H54 (cell line): ENCODE data around the gene PACC1.

Experiments
- DNase-seq: peaks from one replicate; pipeline ENCODE4 v3.0.0; 2011; ENCODE audit warnings: low spot score, mixed read lengths; ENCODE audit not compliant: insufficient read length
- FAIRE-seq: peaks from 3 replicates; lab custom pipeline; 2011; peaks lifted over from hg19 to GRCh38; lab: Jason Lieb, UNC
- POLR2A ChIP-seq: IDR thresholded peaks from 2 replicates; pipeline ENCODE4 v1.6.1; 2011; ENCODE audit warnings: low read depth, mild to moderate bottlenecking, low read length

The PACC1 gene

DNA sequence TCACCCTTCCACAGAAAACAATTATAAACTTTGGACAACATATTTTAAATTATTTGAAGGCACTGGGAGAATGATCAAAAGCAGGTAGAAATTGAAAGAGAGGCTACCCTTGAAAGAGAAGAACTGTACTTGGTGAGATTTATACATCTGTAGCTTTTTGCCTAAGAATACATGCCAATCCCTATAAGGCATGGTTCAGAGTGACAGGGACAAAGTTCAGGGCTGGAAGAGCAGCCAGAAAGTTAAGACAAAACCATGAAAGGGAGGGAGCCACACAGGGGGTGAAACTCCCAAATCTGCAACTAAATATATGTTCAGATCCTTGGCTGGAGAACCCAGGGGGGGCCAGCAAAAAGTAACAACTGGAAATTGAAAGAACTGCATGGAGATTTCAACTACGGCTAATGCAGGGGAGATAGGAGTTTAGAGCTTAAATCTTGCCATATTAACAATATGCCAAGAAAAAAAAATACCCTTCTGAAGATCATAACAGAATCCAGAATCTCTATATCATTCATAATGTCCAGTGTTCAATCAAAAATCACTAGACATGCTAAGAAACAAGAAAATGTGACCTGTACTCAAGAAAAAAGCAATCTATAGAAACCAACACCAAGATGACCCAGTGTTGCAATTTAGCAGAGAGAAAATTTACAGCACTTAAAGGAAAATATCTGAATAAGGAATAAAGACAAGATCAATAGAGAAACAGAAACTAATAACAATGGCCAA, 25.5 kb downstream of the PACC1 start:
- FAIRE-seq, result no peak
- no peak for DNase-seq
- TF ChIP-seq POLR2A, result no peak

DNA sequence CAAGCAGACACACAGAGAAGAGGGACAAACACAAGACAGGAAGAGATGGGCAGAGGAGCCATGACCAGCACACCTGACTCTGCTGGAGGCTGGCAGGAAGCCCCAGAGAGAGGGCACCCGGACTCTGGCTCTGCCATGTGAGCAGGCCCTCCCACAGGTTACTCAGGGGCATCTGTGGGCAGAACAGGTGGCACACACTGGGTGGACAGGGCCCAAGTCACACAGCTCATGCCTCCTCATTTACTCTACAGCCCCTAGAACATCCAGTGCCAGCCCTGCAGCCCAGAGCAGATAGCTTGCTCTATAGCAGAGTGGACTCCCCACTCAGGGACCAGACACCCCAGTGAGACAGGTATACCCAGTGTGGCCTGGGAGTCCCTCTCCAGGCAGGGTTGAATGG, 28.7 kb downstream of the PACC1 start:
- DNase-seq (no peak), FAIRE-seq (no peak)
- TF ChIP-seq POLR2A, result no peak

DNA sequence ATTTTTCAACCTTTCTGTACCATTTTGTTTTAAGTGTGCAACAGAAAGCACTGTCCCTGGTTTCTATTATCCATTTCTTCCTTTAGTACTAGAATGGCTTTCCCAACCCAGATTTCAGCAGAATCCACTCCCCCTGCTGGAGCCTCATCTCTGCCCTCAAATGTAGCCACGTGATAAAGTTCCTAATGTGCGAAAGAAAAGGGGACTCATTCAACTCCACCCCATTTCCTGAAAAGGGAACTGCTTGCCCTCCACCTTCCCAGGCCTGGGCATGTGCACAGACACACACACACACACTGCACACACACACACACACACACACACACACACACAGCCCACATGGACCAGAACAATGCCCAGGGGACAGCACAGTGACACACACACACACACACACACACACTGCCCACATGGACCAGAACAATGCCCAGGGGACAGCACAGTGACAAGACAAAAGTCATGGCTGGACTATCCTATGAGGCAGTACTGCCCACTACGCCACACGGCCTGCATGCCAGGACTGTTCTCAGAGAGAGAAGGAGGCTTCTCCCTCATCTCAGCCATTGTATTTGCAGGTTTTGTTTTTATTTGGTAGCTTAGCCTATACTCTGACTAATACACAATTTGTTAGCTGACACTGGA, 33.2 kb downstream of the PACC1 start:
- no peak for DNase-seq
- TF ChIP-seq POLR2A, result no peak
- FAIRE-seq, result no peak

DNA sequence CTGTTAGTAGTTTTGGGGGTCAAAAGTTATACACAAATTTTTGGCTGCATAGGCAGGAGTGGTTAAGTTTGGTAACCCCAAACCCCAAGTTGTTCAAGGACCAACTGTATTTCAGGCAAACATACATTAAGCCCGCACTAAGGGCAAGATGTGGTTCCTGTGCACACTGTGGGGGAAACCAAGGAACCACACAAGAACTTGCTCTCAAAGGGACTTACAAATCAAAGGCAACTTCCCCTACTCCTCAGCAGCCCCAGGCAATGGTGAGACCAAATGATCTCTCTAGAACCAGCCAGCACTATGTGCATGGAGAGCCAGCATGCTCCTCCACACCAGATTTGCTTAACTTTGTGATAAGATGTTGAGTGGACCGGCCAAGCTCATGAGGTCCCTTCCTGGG, 35.3 kb downstream of the PACC1 start:
- FAIRE-seq (no peak), DNase-seq (no peak)
- TF ChIP-seq POLR2A, result no peak

DNA sequence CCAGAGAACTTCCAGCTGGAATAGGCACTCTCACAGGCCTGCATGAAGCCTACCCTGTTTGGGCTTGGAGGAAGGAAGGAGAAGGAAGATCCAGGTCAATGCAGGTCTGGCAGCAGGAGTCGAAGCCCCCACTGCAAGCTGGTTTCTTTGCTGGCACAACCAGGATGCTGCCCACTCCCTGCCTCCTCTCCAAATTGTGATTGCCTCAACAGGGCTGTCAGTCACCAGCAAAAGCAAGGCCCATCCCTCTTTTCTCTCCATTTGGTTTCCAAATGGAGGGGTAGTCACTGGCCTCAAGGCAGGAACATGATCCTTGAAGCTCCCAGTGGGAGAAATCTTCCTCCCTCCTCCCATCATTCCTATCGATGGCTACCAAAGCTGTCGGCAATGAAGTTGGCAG, 37.0 kb downstream of the PACC1 start:
- TF ChIP-seq POLR2A, result no peak
- DNase-seq (no peak), FAIRE-seq (no peak)

DNA sequence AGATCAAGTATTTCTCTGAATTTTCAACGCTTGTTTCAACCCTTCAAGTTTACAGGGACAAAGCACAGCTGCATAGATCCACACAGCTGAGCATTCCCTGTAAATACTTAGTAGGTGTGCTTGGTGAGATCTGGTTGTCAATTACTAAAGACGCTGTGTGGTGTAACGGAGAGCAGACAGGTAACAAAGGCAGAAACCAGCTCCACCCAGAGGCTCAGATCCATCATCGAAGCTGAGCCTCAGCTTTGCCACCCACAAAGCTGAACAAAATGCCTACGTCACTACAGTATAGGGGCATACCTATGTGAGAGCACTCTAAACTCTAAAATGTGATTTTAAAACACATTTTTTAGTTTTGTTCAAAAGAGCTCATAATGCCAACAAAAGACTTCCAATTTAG, 38.7 kb downstream of the PACC1 start:
- DNase-seq (no peak), FAIRE-seq (no peak)
- TF ChIP-seq POLR2A, result no peak

DNA sequence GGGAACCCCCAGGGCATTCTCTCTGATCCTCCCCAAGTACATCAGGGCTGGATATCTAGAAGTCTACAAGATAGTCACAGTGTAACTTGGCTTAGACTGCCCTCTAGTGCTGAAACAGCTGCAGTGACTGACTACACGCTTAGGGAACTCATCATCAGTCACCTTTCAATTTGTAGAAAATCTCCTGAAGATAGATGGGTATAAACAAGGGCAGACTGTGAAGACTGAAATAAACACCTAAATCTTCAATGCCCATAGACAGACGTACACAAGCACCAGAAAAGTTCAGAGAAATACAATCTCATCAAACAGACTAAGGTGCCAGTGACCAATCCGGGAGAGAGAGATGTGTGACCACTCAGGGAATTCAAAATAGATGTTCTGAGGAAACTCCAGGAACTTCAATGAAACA, 46.6 kb downstream of the PACC1 start:
- FAIRE-seq (peak; percentile 45), DNase-seq (peak; percentile 64)
- no peak for TF ChIP-seq POLR2A

DNA sequence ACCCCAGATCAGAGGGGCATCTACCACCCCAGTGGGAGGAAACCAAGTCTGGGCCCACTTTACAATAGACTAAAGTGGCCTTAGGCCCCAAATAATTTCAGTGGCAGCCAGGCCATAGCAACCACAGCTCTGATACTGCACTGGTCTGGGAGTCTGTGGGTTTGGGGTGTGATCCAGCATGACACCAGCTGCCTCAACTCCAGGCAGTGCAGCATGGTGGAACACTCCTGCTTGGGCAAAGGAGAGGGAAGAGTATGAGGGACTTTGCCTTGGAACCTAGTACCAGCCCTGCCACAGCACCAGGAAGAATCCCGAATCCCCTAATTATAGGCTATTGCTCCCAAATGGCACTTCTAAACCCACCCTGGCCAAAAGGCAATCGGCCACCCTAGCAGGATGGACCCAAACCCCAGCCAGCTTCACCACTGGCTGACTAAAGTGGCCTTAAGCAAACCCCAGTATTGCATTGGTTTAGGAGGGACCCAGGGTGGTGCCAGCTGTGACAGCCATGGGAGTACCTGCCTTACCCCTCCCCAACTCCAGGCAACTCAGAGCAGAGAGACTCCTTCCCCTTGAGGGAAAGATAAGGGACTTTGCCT, 47.1 kb downstream of the PACC1 start:
- no peak for FAIRE-seq
- no peak for DNase-seq
- no peak for TF ChIP-seq POLR2A

DNA sequence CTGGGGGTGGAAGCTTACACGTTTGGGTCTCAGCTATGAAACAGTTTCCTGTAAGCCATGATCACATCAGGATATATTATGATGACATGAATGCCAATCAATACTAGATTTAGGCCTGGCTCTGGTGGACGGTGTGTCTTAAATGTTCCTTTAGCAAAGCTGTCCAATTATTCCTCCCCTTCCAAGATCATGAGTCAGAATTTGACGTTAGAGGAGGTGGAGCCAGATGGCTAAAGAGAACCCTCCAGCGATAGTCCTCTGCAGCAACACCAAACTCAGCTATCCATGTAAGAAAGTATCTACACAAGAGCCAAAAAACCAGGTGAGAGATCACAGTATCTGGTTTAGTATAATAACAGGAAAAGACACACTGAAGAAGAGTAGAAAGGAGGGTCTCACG, 47.8 kb downstream of the PACC1 start:
- DNase-seq (no peak), FAIRE-seq (no peak)
- TF ChIP-seq POLR2A, result no peak

DNA sequence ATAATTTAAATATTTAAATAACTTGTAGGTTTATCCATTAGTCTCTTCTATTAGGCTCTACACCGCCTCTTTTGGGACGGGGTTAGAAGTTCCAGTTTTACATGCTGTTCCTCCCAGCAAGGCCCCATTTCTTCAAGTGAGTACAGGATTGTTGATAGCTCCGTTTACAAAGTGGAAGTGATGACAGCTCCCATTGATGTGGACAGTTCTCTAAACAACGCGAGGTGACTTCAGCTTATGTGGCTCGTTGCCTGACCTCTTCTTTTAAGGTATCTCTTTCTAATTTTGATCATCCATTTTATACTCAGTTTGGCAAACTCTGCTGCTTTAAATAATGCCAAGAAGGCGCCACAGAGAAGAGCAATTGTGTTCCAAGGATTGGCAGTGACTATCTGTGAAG, 49.7 kb downstream of the PACC1 start:
- FAIRE-seq (no peak), DNase-seq (no peak)

DNA sequence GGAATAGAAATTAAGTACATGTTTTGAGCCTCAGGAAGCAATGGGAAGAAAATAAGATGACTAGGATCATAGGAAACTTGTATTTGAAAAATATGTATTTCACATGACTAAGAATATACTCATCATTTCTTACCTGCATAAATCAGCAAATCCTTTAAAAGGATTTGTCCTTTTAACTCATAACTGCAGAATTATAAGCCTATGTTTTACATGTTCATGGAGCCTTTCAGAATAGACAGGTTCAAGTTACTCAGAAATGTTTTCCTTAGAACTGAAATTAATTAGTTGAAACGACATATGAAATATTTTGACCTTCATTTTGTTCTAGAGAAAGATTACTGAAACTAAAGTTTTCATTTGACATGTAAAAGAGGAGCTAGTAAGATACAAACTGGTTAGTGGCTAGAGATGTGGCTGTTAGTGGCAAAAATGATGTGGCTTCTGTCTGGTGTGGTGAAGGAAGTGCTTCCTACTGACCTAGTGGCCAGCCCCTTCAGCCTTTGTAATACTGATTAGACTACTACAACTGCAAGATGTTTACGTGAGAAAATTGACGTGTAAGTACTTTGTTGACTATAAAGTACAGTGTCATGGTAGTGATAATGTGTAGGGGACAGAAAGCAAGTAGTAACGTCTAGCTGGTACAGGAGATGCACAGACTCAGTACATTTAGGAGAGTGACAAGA, 54.7 kb downstream of the PACC1 start:
- DNase-seq (no peak), FAIRE-seq (no peak)
- no peak for TF ChIP-seq POLR2A

More for the DNA sequence above, 49.7 kb downstream of the PACC1 start:
- TF ChIP-seq POLR2A, result no peak

DNA sequence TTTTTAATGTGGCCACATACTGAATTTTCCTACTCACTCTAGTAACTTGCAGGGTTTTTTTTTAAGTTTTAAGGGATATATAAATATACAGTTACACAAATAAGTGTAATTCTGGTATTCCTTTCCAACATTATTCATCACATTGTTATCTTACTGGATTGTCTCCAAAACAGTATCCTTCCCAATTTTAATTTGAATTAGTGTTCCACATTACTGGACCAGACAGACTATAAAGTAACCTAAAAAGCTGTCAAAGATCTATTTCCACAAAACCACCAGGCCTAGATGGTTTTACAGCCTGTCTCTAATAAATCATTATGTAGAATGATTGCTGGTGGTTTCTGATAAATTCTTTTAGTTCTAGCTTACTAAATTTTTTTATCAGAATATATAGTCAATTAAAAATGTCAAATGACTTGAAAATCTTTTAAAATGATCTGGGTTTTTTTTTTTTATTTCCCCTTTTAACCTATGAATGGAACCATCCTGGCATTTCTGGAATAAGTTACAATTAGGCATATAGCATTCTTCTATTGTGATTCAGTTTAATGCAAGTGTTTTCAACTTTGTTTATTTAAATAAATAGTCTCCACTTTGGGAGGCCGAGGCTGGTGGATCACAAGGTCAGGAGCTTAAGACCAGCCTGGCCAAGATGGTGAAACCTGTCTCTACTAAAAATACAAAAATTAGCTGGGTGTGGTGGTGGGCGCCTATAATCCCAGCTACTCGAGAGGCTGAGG, 59.3 kb downstream of the PACC1 start:
- no peak for FAIRE-seq
- DNase-seq, result no peak
- TF ChIP-seq POLR2A, result no peak

DNA sequence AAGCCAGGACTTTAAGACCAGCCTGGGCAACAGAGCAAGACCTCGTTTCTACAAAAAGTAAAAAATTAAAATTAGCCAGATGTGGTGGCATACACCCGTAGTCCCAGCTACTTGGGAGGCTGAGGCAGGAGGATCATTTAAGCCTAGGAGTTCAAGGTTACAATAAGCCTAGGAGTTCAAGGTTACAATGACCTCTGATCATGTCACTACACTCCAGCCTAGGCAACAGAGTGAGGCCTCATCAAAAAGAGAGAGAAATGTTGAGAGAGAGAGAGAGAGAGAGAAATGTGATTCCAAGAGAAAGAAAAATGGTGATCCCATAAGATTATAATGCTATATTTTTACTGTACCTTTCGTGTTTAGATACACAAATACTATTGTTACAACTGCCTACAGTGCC, 60.2 kb downstream of the PACC1 start:
- DNase-seq, result no peak
- FAIRE-seq, result no peak
- TF ChIP-seq POLR2A, result no peak
